Neutrophil (primary cell): Measurements from ENCODE around the gene RHOBTB3.

Experiments
- H3K27ac ChIP-seq: fragments of 200-600 bp; sonication (generic); 2 replicates; pipeline ENCODE4 v1.5.1; 2016; ENCODE audit warnings: mild to moderate bottlenecking, moderate library complexity
- H3K27me3 ChIP-seq: fragments of 200-600 bp; sonication (generic); 2 replicates; pipeline ENCODE4 v1.6.0; 2016; ENCODE audit warnings: mild to moderate bottlenecking
- H3K36me3 ChIP-seq: fragments of 200-600 bp; sonication (generic); 2 replicates; pipeline ENCODE4 v1.5.1; 2017
- H3K4me1 ChIP-seq, 2 experiments: fragments of 200-600 bp in 1 of 2; sonication (generic) in 1 of 2; 1 replicate in 1 of 2; 2 replicates in 1 of 2; pipeline versions ENCODE4 v1.5.1 to v1.6.1; 2013 to 2016; ENCODE audit warnings: low read depth in 1 of 2, low read length in 1 of 2, mild to moderate bottlenecking in 1 of 2, moderate library complexity in 1 of 2; ENCODE audit not compliant: control insufficient read depth in 1 of 2, insufficient read depth in 1 of 2
- H3K4me3 ChIP-seq, 2 experiments: fragments of 200-600 bp in 1 of 2; sonication (generic) in 1 of 2; 1 replicate in 1 of 2; 2 replicates in 1 of 2; pipeline ENCODE4 v1.5.1; 2013 to 2016; ENCODE audit warnings: low read depth in 1 of 2, low read length in 1 of 2, mild to moderate bottlenecking in 1 of 2, moderate library complexity in 1 of 2
- H3K9me3 ChIP-seq: fragments of 200-600 bp; sonication (generic); 2 replicates; pipeline ENCODE4 v1.5.1; 2016
- TF ChIP-seq, protein P1 (sequence below): fragments of 200-600 bp; sonication (generic); IDR thresholded peaks from 2 replicates; pipeline ENCODE4 v1.5.1; 2016; ENCODE audit warnings: antibody characterized with exemption

Gene RHOBTB3

DNA sequence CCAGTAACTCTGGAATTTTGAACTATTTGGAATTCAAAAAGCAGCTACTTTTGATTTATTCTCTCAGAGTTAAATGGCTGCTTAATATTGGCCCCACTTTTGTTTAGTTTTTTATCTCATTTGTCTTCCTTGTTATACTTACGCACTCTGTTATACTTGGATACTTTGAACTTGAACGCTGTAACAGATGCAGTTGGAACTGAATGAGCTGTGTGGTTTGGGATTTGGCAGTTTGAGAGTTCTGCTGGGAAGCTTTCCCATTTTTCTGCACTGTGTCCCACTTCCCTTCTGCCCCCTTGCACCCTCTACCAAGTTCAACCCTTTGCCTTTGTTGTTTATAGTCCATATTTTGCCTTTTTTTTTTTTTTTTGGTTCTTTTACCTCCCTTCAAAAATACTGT lies 3.8 kb downstream of the RHOBTB3 start:
- H3K27ac ChIP-seq = no peak overlapping the region
- H3K4me1 ChIP-seq = peaks cover 19 to 21% of the 10 kb centered on the region in 2 experiments
- no peaks in the 10 kb centered on the region for H3K36me3 ChIP-seq
- TF ChIP-seq, protein P1, sequence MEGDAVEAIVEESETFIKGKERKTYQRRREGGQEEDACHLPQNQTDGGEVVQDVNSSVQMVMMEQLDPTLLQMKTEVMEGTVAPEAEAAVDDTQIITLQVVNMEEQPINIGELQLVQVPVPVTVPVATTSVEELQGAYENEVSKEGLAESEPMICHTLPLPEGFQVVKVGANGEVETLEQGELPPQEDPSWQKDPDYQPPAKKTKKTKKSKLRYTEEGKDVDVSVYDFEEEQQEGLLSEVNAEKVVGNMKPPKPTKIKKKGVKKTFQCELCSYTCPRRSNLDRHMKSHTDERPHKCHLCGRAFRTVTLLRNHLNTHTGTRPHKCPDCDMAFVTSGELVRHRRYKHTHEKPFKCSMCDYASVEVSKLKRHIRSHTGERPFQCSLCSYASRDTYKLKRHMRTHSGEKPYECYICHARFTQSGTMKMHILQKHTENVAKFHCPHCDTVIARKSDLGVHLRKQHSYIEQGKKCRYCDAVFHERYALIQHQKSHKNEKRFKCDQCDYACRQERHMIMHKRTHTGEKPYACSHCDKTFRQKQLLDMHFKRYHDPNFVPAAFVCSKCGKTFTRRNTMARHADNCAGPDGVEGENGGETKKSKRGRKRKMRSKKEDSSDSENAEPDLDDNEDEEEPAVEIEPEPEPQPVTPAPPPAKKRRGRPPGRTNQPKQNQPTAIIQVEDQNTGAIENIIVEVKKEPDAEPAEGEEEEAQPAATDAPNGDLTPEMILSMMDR = no peak
- no peaks in the 10 kb centered on the region for H3K9me3 ChIP-seq
- H3K4me3 ChIP-seq = no peak overlapping the region
- peaks cover 41% of the 10 kb centered on the region for H3K27me3 ChIP-seq

DNA sequence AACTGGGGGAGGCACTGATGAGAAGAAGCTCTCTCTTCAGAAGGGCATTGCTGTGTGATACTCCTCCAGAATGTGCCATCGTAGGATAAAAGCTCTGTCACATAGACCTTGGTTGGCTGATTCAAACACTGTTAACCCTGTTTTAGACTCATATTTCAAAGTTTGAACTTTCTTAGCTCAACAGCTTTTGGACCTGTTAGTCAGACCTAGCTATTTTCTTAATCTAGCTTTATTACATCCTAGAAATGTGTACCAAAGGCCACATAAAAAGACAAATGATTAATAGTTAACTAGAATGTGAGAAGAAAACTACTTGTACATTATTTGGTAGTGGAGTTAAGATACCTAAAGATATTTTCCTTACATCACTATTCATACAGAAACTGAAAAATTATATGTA lies 4.3 kb downstream of the RHOBTB3 start:
- H3K4me3 ChIP-seq = no peak overlapping the region

DNA sequence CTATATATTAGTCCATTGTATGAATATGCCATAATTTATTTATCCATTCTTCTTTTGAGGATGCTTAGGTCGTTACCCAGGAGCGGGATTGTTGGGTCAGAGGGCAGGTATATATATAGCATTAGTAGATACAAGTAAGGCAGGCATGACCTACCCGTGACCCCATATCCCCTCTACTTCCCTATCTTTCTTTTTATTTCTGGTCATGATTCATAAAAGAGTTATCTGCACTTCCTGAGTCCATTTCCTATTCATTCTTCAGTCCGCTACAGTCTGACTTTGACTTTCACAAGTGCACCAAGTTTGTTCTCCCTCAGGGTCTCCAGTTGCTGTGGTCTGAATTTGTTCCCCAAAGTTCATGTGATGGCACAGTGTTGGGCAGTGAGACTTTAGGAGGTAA lies 6.9 kb downstream of the RHOBTB3 start:
- TF ChIP-seq, protein P1 = no peak
- Histone ChIP-seq H3K4me1 (no peaks in the 10 kb centered on the region), H3K9me3 (no peaks in the 10 kb centered on the region)

More for the DNA sequence above, 4.3 kb downstream of the RHOBTB3 start:
- Histone ChIP-seq H3K4me1 (peaks cover 18% of the 10 kb centered on the region in 2 experiments), H3K27ac (no peak overlapping the region), H3K36me3 (no peaks in the 10 kb centered on the region), H3K9me3 (no peaks in the 10 kb centered on the region), H3K27me3 (peaks cover 36% of the 10 kb centered on the region)
- TF ChIP-seq, protein P1 = no peak

DNA sequence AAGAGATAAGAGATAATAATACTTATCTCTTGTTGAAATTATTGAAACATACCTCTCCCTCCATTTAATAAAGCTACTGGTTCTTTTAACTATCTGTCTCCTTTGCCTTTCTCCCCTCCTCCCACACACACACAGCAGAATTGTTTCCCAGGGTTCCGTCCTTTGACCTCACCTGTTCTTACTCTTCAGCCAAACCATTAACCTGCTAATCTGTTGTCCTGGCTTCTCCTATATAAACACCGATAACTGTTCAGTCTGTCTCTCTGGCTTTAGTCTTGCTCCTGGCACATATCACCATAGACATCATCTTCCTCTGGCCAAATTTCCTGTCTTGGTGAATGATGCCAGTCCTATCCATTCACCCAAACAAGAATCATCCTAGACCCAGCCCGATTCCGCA lies 7.7 kb downstream of the RHOBTB3 start:
- no peak overlapping the region for H3K4me3 ChIP-seq
- TF ChIP-seq, protein P1 = no peak
- H3K36me3 ChIP-seq = no peaks in the 10 kb centered on the region
- no peak overlapping the region for H3K27ac ChIP-seq
- H3K27me3 ChIP-seq = peaks cover 3% of the 10 kb centered on the region
- no peaks in the 10 kb centered on the region for H3K4me1 ChIP-seq
- H3K9me3 ChIP-seq = no peaks in the 10 kb centered on the region

More for the DNA sequence above, 6.9 kb downstream of the RHOBTB3 start:
- Histone ChIP-seq H3K4me3 (no peak overlapping the region), H3K36me3 (no peaks in the 10 kb centered on the region), H3K27me3 (peaks cover 11% of the 10 kb centered on the region), H3K27ac (no peak overlapping the region)

DNA sequence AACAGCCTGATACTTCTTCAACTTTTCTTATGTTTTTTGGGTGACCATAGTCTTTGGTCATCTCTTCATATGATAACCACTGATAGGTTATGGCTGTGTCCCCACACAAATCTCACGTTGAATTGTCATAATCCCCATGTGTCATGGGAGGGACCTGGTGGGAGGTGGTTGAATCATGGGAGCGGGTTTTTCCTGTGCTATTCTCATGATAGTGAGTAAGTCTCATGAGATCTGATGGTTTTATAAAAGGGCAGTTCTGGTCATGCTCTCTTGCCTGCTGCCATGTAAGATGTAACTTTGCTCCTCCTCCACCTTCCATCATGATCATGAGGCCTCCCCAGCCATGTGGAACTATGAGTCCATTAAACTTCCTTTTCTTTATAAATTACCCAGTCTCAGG lies 8.7 kb downstream of the RHOBTB3 start:
- TF ChIP-seq, protein P1 = no peak
- Histone ChIP-seq H3K27ac (no peak overlapping the region), H3K27me3 (no peaks in the 10 kb centered on the region), H3K9me3 (no peaks in the 10 kb centered on the region), H3K36me3 (no peaks in the 10 kb centered on the region), H3K4me1 (no peaks in the 10 kb centered on the region), H3K4me3 (no peak overlapping the region)

DNA sequence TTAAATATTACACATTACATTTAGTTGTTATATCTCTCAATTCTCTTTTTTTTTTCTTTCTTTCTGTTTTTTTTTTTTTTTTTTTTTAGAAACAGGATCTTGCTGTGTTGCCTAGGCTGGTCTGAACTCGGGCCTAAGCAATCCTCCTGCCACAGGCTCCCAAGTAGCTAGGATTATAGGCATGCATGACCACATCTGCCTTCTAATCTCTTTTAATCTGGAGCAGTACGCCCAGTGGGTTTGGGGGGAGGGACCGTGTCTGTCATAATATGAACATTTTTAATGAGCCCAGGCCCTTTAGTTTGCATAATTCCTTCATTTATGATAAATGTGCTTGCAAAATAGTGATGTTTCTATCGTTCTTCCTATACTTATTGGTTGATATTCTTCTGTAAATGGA lies 10.3 kb downstream of the RHOBTB3 start:
- no peaks in the 10 kb centered on the region for H3K36me3 ChIP-seq
- H3K27me3 ChIP-seq = no peaks in the 10 kb centered on the region
- no peaks in the 10 kb centered on the region for H3K4me1 ChIP-seq
- no peak overlapping the region for H3K4me3 ChIP-seq
- no peak overlapping the region for H3K27ac ChIP-seq
- TF ChIP-seq, protein P1 = no peak
- no peaks in the 10 kb centered on the region for H3K9me3 ChIP-seq
